GM23338 (cell line): ENCODE measurements around the gene CCDC188. TPM values are rescaled to one million over a fixed set of nuclear protein-coding genes. Genes with fewer than 3 reads are reported as not detected.

Source experiments
- CREB1 ChIP-seq: fragments of 250-450 bp; sonication (Bioruptor Pico); IDR thresholded peaks from 2 replicates; pipeline ENCODE4 v1.5.0; 2020; ENCODE audit warnings: low read depth, mild to moderate bottlenecking, moderate library complexity
- CTCF ChIP-seq, 2 experiments: fragments of 200-600 bp in 1 of 2; sonication (generic) in 1 of 2; conservative IDR thresholded peaks; 2 replicates each; pipeline versions ENCODE4 v1.5.1 to v1.6.1; 2016 to 2017; ENCODE audit warnings: antibody characterized with exemption in 2 of 2, low read depth in 2 of 2, mild to moderate bottlenecking in 2 of 2, moderate library complexity in 1 of 2
- EZH2phosphoT487 ChIP-seq: fragments of 200-600 bp; sonication (generic); IDR thresholded peaks from one replicate; pipeline ENCODE4 v1.8.1; 2018; ENCODE audit warnings: antibody characterized with exemption; ENCODE audit not compliant: unreplicated experiment
- NANOG ChIP-seq: IDR thresholded peaks from 2 replicates; pipeline ENCODE4 v1.6.1; 2016; ENCODE audit warnings: antibody characterized with exemption, borderline replicate concordance
- POLR2AphosphoS5 ChIP-seq: IDR thresholded peaks from 2 replicates; pipeline ENCODE4 v1.6.1; 2016; ENCODE audit warnings: antibody characterized with exemption, low read depth
- ZNF462 ChIP-seq: fragments of 250-450 bp; sonication (Bioruptor Pico); IDR thresholded peaks from 2 replicates; pipeline ENCODE4 v1.5.0; 2020; ENCODE audit warnings: mild to moderate bottlenecking, moderate library complexity
- polyA plus RNA-seq: library from polyadenylated mRNA; unstranded; fragments of >200 nt; fragmentation: Nextera tagmentation; extraction: Ambion mirVana; gene quantifications from 2 replicates; pipeline ENCODE4 v1.2.1, GENCODE V29; 2016
- total RNA-seq: library from RNA; depleted of rRNA; stranded (reverse); fragments of >200 nt; shearing (Covaris generic); gene quantifications from 2 replicates; pipeline ENCODE4 v1.2.3, GENCODE V29; 2014
- TF ChIP-seq, protein P1 (sequence below): IDR thresholded peaks from one replicate; pipeline ENCODE4 v1.6.1; 2018; ENCODE audit warnings: antibody characterized with exemption; ENCODE audit not compliant: unreplicated experiment

CCDC188 gene
- total and polyA plus RNA-seq, 2 experiments from 2014 or later, result not detected

DNA sequence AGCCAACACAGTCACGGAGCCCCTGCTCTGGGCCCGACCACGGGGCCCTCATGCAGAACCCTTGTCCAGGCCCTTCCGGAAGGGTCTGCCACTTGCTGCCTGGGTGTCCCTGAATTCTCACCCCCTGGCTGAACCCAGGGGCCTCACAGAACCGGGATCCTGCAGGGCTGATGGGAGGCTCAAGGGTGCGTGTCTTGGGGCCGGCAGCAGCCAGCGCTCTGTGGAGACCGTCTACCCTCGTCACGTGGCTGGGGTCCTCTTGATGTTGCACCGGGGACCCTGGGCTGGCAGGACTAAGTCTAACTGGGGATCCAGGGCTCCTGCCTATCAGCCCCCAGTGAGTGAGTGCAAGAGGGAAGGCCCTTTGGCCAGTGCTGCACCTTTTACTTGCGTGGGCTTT lies 19.3 kb upstream of the CCDC188 start (continued):
- TF ChIP-seq ZNF462 (CRISPR knock-in tag) (no peak), POLR2AphosphoS5 (no peak), NANOG (no peak), CREB1 (CRISPR knock-in tag) (no peak), EZH2phosphoT487 (no peak), CTCF (conservative IDR thresholded peaks at IDR 0.05; ENCODE audit: low read depth in 2 of 2) (no peak)
- TF ChIP-seq, protein P1, sequence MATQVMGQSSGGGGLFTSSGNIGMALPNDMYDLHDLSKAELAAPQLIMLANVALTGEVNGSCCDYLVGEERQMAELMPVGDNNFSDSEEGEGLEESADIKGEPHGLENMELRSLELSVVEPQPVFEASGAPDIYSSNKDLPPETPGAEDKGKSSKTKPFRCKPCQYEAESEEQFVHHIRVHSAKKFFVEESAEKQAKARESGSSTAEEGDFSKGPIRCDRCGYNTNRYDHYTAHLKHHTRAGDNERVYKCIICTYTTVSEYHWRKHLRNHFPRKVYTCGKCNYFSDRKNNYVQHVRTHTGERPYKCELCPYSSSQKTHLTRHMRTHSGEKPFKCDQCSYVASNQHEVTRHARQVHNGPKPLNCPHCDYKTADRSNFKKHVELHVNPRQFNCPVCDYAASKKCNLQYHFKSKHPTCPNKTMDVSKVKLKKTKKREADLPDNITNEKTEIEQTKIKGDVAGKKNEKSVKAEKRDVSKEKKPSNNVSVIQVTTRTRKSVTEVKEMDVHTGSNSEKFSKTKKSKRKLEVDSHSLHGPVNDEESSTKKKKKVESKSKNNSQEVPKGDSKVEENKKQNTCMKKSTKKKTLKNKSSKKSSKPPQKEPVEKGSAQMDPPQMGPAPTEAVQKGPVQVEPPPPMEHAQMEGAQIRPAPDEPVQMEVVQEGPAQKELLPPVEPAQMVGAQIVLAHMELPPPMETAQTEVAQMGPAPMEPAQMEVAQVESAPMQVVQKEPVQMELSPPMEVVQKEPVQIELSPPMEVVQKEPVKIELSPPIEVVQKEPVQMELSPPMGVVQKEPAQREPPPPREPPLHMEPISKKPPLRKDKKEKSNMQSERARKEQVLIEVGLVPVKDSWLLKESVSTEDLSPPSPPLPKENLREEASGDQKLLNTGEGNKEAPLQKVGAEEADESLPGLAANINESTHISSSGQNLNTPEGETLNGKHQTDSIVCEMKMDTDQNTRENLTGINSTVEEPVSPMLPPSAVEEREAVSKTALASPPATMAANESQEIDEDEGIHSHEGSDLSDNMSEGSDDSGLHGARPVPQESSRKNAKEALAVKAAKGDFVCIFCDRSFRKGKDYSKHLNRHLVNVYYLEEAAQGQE, result no peak
